ENCODE measurements around the gene SEMA3D.

DNA sequence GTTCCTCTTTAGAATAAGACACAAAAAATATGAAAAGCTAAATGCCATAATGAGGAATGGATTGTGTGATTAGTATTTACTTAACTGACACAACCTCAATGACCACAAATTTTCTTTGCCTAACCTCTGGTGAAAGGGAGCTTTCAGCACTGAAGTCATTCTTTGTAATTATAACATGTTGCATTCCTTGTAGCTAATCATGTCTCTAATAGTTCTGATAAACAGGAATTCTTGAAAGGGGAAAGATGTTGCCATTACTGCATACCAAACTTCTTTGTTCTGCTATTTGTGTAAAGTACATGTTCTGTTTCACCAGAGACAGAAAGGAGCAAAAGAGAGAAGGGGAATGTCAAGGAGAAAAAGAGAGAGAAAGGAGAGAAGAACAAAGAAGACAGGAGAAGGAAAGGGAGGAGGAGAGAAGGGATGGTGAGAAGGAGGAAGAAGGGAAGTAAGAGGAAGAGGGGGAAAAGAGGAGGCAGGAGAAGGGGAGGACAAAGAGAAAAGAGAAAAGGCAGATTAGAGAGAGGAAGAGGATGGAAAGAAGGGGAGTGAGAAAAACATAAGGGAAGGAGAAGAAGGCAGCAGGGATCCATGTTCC, 120.9 kb downstream of the SEMA3D start:
- TF ChIP-seq, protein P1, sequence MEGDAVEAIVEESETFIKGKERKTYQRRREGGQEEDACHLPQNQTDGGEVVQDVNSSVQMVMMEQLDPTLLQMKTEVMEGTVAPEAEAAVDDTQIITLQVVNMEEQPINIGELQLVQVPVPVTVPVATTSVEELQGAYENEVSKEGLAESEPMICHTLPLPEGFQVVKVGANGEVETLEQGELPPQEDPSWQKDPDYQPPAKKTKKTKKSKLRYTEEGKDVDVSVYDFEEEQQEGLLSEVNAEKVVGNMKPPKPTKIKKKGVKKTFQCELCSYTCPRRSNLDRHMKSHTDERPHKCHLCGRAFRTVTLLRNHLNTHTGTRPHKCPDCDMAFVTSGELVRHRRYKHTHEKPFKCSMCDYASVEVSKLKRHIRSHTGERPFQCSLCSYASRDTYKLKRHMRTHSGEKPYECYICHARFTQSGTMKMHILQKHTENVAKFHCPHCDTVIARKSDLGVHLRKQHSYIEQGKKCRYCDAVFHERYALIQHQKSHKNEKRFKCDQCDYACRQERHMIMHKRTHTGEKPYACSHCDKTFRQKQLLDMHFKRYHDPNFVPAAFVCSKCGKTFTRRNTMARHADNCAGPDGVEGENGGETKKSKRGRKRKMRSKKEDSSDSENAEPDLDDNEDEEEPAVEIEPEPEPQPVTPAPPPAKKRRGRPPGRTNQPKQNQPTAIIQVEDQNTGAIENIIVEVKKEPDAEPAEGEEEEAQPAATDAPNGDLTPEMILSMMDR (conservative IDR thresholded peaks at IDR 0.05) = no peak
- TF ChIP-seq EZH2 (IDR thresholded peaks at IDR 0.05; ENCODE audit: low read depth) = no peak
